HepG2 (cell line): ENCODE data around the gene OBP2A. TPM values are rescaled to one million over a fixed set of nuclear protein-coding genes. Genes with fewer than 3 reads are reported as not detected.
A peak's percentile ranks its signal among the peaks of the same experiment; 100 is the strongest.

Experiments used
- BCLAF1 ChIP-seq: fragments of 450-650 bp; IDR thresholded peaks from 2 replicates; pipeline ENCODE4 v1.6.1; 2017; ENCODE audit warnings: mild to moderate bottlenecking
- CEBPG ChIP-seq: IDR thresholded peaks from 2 replicates; pipeline ENCODE4 v1.6.1; 2016
- DR1 ChIP-seq: sonication (generic); formaldehyde crosslinking; IDR thresholded peaks from 2 replicates; pipeline ENCODE4 v1.8.0; 2021; ENCODE audit warnings: mild to moderate bottlenecking, missing genetic modification reagents, inconsistent platforms
- EHMT2 ChIP-seq: fragments of 200-600 bp; sonication (generic); IDR thresholded peaks from 2 replicates; pipeline ENCODE4 v1.7.0; 2017; ENCODE audit warnings: antibody characterized with exemption, low read depth, low read length, borderline replicate concordance
- HMGA1 ChIP-seq: sonication (generic); formaldehyde crosslinking; conservative IDR thresholded peaks from 2 replicates; pipeline ENCODE4 v1.4.0; 2020; ENCODE audit warnings: missing genetic modification reagents
- HOXD1 ChIP-seq: sonication (generic); formaldehyde crosslinking; IDR thresholded peaks from 2 replicates; pipeline ENCODE4 v1.5.0; 2020; ENCODE audit warnings: missing genetic modification reagents
- KAT8 ChIP-seq: IDR thresholded peaks from 2 replicates; pipeline ENCODE4 v1.6.1; 2016; ENCODE audit warnings: missing genetic modification reagents, missing compliant biosample characterization
- MED8 ChIP-seq: sonication (generic); formaldehyde crosslinking; IDR thresholded peaks from 2 replicates; pipeline ENCODE4 v1.8.1; 2023; ENCODE audit warnings: mild to moderate bottlenecking, missing genetic modification reagents; ENCODE audit not compliant: insufficient replicate concordance
- NCOA1 ChIP-seq: sonication (generic); formaldehyde crosslinking; IDR thresholded peaks from 2 replicates; pipeline ENCODE4 v1.9.0; 2021; ENCODE audit warnings: missing genetic modification reagents
- PLRG1 ChIP-seq: fragments of 450-650 bp; conservative IDR thresholded peaks from 2 replicates; pipeline ENCODE4 v1.6.1; 2016
- SIN3A ChIP-seq: IDR thresholded peaks from 2 replicates; pipeline ENCODE4 v1.6.1; 2011; ENCODE audit warnings: low read depth, mild to moderate bottlenecking, control low read depth, low read length, borderline replicate concordance
- SOX13 ChIP-seq, 3 experiments: fragments of 450-650 bp in 1 of 3; sonication (generic) in 1 of 3; formaldehyde crosslinking in 1 of 3; IDR thresholded peaks in 2 of 3; conservative IDR thresholded peaks in 1 of 3; 2 replicates each; pipeline versions ENCODE4 v1.5.0 to v1.6.1; 2016 to 2020; ENCODE audit warnings: antibody characterized with exemption in 1 of 3, mild to moderate bottlenecking in 1 of 3, missing compliant biosample characterization in 1 of 3, missing genetic modification reagents in 1 of 3, moderate library complexity in 1 of 3
- SRY ChIP-seq: sonication (generic); formaldehyde crosslinking; IDR thresholded peaks from 2 replicates; pipeline ENCODE4 v1.8.0; 2022; ENCODE audit warnings: mild to moderate bottlenecking, missing genetic modification reagents
- TRIM24 ChIP-seq: sonication (generic); formaldehyde crosslinking; IDR thresholded peaks from 2 replicates; pipeline ENCODE4 v1.8.0; 2022; ENCODE audit warnings: mild to moderate bottlenecking, missing genetic modification reagents
- YY1 ChIP-seq: IDR thresholded peaks from 2 replicates; pipeline ENCODE4 v1.6.1; 2011; ENCODE audit warnings: low read length, low read depth, moderate library complexity, mild to moderate bottlenecking; ENCODE audit not compliant: insufficient read depth, insufficient replicate concordance
- ZBTB21 ChIP-seq: sonication (generic); formaldehyde crosslinking; IDR thresholded peaks from 2 replicates; pipeline ENCODE4 v1.4.0; 2020; ENCODE audit warnings: missing genetic modification reagents
- ZNF264 ChIP-seq: sonication (generic); formaldehyde crosslinking; IDR thresholded peaks from 2 replicates; pipeline ENCODE4 v1.4.0; 2020; ENCODE audit warnings: missing genetic modification reagents
- ZNF451 ChIP-seq: sonication (generic); formaldehyde crosslinking; IDR thresholded peaks from 2 replicates; pipeline ENCODE4 v1.5.0; 2020; ENCODE audit warnings: mild to moderate bottlenecking, missing genetic modification reagents
- ZNF563 ChIP-seq: sonication (generic); formaldehyde crosslinking; IDR thresholded peaks from 2 replicates; pipeline ENCODE4 v1.8.0; 2022; ENCODE audit warnings: mild to moderate bottlenecking, moderate library complexity, missing genetic modification reagents
- ZNF724P ChIP-seq: sonication (generic); formaldehyde crosslinking; IDR thresholded peaks from 2 replicates; pipeline ENCODE4 v1.8.0; 2022; ENCODE audit warnings: missing genetic modification reagents, borderline replicate concordance
- ZNF879 ChIP-seq: sonication (generic); formaldehyde crosslinking; IDR thresholded peaks from 2 replicates; pipeline ENCODE4 v1.8.1; 2023; ENCODE audit warnings: missing genetic modification reagents
- ZUFSP ChIP-seq: sonication (generic); formaldehyde crosslinking; IDR thresholded peaks from 2 replicates; pipeline ENCODE4 v1.9.0; 2021; ENCODE audit warnings: missing genetic modification reagents, mild to moderate bottlenecking, borderline replicate concordance
- polyA plus RNA-seq, 8 experiments: library from polyadenylated mRNA; depleted of rRNA in 3 of 8; stranded (reverse) in 7 of 8; unstranded in 1 of 8; fragments of >200 nt; fragmentation: Illumina TruSeq in 4 of 8; extraction: Trizol in 4 of 8; gene quantifications; 2 replicates each; pipeline versions ENCODE4 v1.2.1 to v1.2.3, GENCODE V29; 2011 to 2016; ENCODE audit warnings: low read depth in 4 of 8, missing spikeins in 1 of 8, mixed read lengths in 1 of 8; ENCODE audit not compliant: insufficient read depth in 1 of 8
- total RNA-seq, 5 experiments: library from RNA; depleted of rRNA; stranded (reverse); fragments of >200 nt; fragmentation: Illumina TruSeq; extraction: Trizol; gene quantifications; 2 replicates each; pipeline ENCODE4 v1.2.3, GENCODE V29; 2016; ENCODE audit warnings: low read depth in 1 of 5
- TF ChIP-seq, protein P1 (sequence below): IDR thresholded peaks from 2 replicates; pipeline ENCODE4 v1.6.1; 2018; ENCODE audit warnings: missing genetic modification reagents, mild to moderate bottlenecking, missing compliant biosample characterization
- TF ChIP-seq, protein P2 (sequence below): sonication (generic); formaldehyde crosslinking; IDR thresholded peaks from 2 replicates; pipeline ENCODE4 v1.4.0; 2020; ENCODE audit warnings: missing genetic modification reagents

The OBP2A gene
- total and polyA plus RNA-seq, 2 of the 13 experiments (the other 11 are each of a cell fraction or from before 2014, with no cell fraction given): 0.32 TPM; not detected in 1

- TF ChIP-seq, protein P1, sequence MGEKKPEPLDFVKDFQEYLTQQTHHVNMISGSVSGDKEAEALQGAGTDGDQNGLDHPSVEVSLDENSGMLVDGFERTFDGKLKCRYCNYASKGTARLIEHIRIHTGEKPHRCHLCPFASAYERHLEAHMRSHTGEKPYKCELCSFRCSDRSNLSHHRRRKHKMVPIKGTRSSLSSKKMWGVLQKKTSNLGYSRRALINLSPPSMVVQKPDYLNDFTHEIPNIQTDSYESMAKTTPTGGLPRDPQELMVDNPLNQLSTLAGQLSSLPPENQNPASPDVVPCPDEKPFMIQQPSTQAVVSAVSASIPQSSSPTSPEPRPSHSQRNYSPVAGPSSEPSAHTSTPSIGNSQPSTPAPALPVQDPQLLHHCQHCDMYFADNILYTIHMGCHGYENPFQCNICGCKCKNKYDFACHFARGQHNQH (CRISPR knock-in tag): peak; percentile 68
- no peak for TF ChIP-seq HOXD1 (CRISPR knock-in tag)
- TF ChIP-seq, protein P2, sequence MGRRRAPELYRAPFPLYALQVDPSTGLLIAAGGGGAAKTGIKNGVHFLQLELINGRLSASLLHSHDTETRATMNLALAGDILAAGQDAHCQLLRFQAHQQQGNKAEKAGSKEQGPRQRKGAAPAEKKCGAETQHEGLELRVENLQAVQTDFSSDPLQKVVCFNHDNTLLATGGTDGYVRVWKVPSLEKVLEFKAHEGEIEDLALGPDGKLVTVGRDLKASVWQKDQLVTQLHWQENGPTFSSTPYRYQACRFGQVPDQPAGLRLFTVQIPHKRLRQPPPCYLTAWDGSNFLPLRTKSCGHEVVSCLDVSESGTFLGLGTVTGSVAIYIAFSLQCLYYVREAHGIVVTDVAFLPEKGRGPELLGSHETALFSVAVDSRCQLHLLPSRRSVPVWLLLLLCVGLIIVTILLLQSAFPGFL: no peak
- no peak for TF ChIP-seq MED8 (CRISPR knock-in tag)
- TF ChIP-seq YY1: peak; percentile 88
- no peak for TF ChIP-seq SOX13 (IDR thresholded peaks at IDR 0.05)
- 0 out of 4 replicates have a peak, but pooled peaks of 1 of the 2 experiments have one; percentile 22 for TF ChIP-seq SOX13 (CRISPR knock-in tag; conservative IDR thresholded peaks at IDR 0.05 in 1 of 2, IDR thresholded peaks at IDR 0.05 in 1 of 2)
- no peak for TF ChIP-seq HMGA1
- no peak for TF ChIP-seq ZNF724P (CRISPR knock-in tag)
- TF ChIP-seq BCLAF1: no peak
- TF ChIP-seq EHMT2: no peak
- TF ChIP-seq SRY (CRISPR knock-in tag): no peak
- TF ChIP-seq ZUFSP: no peak
- peak; percentile 59; the same call in 1 of the 2 replicates for TF ChIP-seq KAT8 (CRISPR knock-in tag)
- no peak for TF ChIP-seq ZNF264 (CRISPR knock-in tag)
- TF ChIP-seq SIN3A: peak; percentile 97
- no peak for TF ChIP-seq ZBTB21
- 0 out of 2 replicates have a peak, but pooled peaks have one; percentile 35 for TF ChIP-seq ZNF563 (CRISPR knock-in tag)
- TF ChIP-seq DR1: no peak
- peak; percentile 28; the same call in 1 of the 2 replicates for TF ChIP-seq ZNF879 (CRISPR knock-in tag)
- TF ChIP-seq ZNF451: no peak
- no peak for TF ChIP-seq CEBPG
- TF ChIP-seq TRIM24: no peak
- no peak for TF ChIP-seq NCOA1
- no peak for TF ChIP-seq PLRG1
Measured at GRCh38 chr9:135499326-135500070, 46.4 kb upstream of the OBP2A start (continued).
